IPS-NIHi7 (cell line): ENCODE measurements around the gene NEURL1B.
A peak's percentile ranks its signal among the peaks of the same experiment; 100 is the strongest.

Source experiments
- DNase-seq: peaks from one replicate; pipeline ENCODE4 v3.0.0; 2012; ENCODE audit warnings: mixed read lengths; ENCODE audit errors: extremely low spot score

NEURL1B gene

DNA sequence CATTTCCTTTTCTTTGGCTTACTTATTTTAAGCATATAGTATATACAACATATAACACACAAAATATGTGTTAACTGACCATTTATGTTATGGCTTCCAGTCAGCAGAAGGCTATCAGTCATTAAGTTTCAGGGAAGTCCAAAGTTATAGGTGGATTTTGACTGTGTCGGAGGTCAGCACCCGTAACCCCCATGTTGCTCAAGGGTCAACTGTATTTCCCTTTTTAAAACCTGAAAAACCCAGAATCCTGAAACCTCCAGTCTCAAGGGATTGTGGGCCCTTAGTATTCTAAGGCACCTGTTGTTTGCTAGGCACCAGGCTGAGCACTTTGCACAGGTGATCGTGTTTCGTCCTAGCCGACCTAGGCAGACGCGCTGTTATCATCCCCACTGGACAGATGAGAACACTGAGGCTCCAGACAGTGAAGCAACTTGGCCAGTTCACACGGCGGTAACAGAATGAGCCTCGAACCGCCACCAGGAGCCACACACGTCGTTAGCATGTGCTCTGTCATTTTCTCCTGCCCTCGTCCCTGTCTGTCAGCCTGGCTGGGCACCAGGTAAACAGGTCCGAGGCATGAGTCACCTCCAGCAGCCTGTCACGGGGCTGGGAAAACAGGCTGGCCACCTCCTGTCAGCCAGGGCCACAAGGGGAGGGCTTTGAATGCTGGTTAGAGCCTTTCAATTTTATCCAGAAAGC lies 90.1 kb downstream of the NEURL1B start:
- peak; percentile 52 for DNase-seq

DNA sequence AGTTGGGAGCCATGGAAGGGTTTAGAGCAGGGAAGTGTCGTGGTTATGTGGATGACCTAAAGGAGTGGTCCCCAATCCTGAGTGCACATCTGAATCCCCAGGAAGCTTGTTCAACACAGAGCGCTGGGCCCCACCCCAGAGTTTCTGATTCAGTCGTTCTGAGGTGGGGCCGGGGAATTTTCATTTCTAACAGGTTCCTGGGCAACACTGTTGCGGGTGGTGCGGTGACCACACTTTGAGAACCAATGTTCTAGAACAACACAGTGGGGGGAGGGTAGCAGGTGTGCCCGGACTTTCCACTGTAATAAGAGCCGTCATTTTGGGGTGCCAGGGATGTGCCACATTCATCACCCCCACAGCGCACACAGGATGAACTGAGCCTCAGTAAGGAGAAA lies 90.6 kb downstream of the NEURL1B start:
- no peak for DNase-seq

DNA sequence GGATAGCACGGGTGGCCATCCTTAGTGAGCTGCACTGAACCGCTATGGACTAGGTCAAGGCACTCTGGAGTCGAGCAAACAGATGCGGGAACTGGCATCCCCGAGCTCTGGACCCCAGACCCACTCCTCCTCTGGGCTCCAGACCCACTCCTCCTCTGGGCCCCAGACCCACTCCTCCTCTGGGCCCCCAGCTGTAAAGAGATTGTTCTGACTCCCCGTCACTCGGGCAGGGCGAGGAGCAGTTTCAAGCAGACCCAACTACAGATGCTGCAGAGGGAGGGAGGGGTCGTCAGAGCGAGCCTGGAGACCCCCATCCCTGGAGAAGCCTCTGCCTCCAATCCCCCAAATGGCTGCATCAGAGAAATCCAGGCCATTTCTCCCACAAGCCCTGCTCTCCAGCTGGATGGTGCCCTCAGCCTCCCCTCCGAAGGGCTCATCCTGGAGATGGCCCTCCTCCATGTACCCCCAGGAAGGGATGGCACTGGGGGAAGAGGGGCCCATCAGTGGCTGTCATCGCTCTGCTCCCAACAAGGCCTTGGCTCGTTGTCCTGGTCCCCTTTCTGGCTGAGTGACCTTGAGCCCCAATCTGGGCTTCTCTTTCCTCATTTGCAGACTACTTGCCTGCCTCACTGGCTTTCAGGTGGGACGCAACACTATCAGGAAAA lies 91.3 kb downstream of the NEURL1B start:
- no peak for DNase-seq

DNA sequence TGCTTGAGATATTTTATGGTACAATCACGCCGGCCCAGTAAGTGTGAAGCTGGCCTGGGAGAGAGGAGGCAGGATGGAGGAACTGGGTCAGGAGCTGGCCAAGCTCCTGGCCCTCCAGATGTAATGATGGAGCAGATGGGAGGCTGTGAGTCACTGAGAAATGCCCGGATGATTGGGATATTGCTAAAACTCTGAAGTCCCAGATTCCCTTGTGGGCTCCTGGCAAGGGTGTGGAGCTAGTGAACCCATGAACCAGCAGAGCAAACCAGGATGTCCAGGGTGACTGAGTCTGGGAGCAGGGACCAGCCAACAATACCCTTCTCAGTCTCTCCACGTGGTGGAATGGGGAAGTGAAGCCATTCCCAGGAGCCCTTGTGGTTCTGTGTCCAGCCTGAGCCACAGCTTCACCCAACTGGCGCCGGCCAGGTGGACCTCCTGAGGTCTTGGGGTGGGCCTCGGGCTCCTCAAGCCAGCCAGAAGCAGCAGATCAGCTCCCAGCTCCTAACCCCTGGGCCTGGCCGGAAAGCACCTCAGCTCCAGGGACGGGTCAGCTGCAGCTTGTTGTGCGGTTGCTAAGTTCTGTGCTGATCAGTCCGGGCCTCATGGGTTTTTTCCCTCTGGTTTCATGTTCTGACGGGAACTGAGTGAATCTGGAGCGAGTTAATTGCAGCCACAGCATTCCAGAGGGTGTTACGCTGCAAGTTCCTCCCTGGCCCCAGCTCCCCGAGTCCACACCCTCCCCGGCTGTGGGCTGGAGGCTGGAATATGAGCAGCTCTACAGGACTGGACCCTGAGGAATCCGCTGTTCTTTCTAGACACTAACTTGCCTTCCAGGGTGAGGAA lies 92.3 kb downstream of the NEURL1B start:
- DNase-seq = no peak

DNA sequence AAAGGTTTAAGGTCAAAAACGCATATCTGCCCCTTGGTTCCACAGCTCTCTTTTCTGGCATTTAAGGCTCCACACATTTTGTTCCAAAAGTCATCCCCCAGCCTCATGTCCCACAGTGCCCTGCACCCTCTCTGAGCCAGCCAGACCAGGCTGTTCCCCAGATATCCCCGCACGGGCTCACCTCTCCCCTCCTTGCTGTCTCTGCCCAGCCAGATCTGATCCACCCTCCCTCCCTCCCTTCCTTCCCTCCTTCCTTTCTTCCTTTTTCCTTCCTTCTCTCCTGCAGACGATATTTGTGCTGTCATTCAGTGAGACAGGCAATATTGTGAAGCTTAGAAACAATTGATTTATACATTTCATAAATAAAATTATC lies 92.9 kb downstream of the NEURL1B start:
- DNase-seq = no peak

DNA sequence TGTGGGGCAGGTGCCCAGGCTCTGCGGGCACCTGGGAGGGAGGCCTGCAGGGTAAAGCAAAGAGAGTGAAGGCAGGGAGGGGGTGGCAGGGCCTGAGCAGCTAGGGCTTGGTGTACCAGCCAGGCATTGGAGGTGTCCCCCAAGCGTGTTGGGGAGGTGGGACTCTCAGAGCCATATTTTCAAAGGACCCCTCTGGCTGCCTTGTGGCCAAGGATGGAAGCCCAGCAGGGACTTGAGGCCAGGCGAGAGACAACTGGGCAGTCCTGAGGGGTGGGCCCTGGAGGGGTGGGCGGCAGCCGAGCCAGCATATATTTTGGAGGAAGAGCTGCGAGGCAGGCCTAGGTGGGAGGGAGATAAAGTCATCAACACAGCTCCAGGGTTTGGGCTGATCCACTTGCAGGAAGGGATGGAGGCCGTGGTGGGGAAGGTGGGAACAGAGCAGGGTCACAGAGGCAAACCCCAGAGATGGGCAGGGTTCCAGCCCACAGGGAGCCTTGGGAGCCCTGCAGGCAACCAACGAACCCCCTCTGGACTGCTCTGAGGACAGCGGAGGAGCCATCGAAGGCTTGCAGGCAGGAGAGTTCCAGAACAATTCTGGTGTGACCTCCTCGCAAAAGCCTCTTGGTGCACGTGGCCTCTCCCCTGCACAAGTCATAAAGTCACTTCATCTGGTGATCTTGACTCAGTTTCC lies 94.2 kb downstream of the NEURL1B start:
- no peak for DNase-seq

DNA sequence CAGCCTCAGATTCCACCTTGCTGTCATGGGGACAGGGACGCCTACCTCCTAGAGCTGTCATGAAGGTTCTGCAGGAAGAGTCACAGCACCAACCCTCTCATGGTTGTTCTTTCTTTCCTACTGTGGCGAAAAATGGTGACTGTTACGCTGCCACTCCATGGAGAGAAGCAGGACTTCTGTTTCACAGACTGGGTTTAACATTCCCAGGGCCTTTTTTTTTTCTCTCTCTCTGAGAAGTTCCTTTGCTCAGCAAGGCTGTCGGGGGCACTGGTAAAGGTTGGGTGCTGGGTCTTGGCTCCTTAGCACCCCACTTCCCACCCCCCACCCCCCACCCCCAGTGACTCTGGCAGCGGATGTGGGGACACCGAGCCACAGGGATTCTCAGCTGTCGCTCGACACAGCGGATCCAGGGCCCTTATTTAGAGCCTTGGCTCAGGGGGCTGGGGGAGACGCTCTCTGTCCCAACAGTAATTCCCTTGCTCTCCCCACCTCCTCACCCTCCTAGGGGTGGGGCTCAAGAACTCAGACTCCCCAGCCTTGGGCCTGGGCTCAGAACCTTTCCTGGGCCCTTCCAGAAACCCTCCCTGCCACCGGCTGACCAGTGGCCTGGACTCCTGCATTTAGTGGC lies 95.6 kb downstream of the NEURL1B start:
- DNase-seq = no peak

DNA sequence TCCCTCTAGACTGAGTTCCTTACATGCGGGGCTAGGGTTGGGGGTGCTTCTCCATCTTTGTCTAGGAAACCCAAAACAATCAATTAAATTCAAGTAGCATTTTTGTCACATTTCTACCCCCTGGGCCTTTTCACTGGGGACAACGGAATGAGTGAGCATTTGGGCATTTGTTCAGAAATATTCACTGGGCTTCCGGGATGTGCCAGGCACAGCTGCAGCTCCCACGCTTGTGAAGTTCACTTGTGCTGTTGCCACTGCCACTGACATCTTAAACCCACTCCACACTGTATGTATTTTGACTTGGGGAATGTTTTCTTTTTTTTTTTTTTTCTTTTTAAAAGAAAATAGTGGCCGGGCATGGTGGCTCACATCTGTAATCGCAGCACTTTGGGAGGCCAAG lies 98.3 kb downstream of the NEURL1B start:
- DNase-seq = no peak

DNA sequence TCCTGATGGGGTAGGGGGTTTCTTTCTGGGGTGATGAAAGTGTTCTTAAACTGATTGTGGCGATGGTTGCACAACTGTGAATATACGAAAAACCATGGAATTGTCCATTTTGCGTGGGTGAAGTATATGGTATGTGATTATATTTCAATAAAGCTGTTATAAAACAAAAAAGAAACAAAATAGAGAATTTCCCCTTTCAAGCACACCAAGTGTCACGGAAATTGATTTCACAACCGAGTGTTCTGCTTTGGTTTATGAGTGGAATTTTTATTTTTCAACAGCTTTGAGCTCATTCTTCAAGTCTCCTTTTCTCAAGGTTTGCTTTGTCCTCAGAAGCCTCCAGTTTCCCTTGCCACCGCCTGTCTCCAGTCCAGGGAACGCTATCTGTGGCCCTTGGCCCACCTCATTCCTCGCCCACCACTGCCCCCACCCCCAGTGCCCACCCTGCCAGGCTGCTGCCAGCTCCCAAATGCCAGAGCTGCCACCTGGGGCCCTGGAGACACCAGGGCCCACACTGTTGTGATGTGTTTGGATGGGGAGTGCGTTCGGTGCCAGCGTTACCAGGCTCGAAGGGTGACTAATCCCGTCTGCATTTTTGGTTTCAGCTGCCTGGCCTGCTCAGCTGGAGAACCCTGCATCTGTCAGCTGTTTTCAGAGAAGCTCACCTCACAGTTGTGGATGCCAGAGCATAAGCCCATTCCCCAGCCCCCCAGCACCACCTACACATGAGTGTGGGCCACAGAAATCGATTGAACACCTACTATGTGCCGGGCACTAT lies 99.6 kb downstream of the NEURL1B start:
- DNase-seq = no peak
